Nasal cavity respiratory epithelium epithelial cell of viscerocranial mucosa (primary cell): ENCODE measurements around the gene SRSF6. TPM values are rescaled to one million over a fixed set of nuclear protein-coding genes. Genes with fewer than 3 reads are reported as not detected.

ENCODE experiments used
- total RNA-seq: library from RNA; depleted of rRNA; stranded (reverse); fragments of >200 nt; gene quantifications from 2 replicates; pipeline ENCODE4 v1.2.3, GENCODE V29; 2014

Gene SRSF6
- 39.3 and 58.4 TPM in 2 replicates for total RNA-seq

DNA sequence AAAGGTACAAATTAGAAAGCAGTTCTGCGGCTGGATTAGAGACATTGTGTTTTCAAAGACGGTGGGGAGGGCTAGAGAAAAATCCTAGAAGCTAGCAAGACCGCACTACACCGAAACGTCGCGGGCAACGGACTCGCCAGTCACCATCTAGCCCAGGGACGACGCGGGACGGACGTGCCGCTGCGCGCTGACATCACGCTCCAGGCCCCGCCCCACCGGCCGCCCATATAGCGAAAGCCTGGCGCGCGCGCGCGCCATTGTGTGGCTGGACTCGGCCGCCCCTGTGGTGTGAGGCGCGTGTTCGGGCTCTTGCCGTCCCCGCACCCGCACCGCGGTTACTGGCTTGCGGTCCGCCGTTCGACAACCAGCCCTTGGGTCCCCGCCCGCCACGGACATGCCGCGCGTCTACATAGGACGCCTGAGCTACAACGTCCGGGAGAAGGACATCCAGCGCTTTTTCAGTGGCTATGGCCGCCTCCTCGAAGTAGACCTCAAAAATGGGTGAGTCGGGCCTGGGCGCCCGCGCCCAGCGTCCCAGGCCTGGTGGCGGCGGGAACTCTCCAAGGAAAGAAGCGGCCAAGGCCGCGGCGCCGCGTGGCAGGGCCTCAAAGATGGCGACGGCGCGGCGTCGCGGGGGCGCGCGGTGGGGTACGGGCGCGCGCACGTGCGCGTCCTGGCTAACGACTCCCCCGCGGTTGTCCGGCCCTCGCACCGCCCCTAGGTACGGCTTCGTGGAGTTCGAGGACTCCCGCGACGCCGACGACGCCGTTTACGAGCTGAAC is at the start of gene SRSF6:
SRSF6 (plus strand) TSS at position 257 of the 782 bp plus-strand sequence; CDS start at position 395, 138 bp downstream.

DNA sequence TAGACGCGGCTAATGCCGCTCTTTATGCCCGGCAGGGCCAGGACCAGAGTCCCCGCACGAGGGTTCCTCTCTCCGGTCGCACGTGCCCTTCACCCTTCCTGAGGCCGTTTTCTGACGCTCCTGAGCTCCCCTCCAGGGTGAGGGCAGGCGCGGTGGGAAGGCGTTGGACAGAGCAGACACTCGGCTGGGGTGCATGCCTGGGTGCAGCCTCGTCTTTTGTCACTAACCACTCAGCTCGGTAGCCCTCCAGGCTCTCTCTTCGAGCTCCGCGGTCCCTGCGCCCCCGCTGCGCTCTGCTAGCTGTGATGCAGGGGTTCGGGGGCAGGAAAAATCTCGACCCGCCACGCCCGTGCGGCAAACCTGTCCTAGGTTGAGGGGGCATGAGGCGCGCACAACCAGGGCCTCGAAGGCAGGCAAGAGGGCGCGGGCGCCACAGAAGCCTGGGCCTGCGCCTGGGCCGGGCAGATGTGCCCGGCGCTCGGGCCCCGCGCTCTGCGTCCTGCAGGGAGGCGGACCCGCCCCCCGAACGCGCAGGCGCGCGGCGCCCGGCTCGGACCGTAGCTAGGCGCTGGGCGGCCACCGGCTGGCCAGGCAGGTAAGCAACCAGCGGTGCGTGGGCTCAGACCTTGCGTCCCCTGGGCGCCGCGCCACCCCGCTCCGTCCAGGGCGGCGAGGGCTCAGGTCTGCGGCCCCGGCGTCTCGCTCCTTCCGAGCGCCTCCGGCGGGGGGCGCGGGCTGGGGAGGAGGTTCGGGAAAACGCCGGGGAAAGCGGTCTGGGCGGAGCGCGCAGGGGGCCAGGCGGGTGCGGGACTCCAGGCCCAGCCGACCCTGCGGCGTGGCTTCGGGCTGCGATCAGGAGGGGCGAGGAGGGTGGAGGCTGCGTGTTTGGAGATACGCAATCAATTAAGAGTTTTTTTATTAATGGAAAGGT is 49.7 kb downstream of the SRSF6 start, which contains the start of gene L3MBTL1:
L3MBTL1 (plus strand) TSS at position 548 of the 931 bp plus-strand sequence. CDS start 5,807 bp downstream, outside the sequence.

Other genes starting within 250 kb of the SRSF6 start
- gene L3MBTL1, start 49.8 kb downstream of the SRSF6 start, total RNA-seq = 3.1 and 7.0 TPM in 2 replicates
- under 0.01 and 0.93 TPM in 2 replicates for gene SGK2, start 101.1 kb downstream of the SRSF6 start, total RNA-seq
- gene IFT52, start 133.0 kb downstream of the SRSF6 start, total RNA-seq = 19.1 and 22.6 TPM in 2 replicates
- 0.07 and 0.34 TPM in 2 replicates for gene MYBL2, start 209.2 kb downstream of the SRSF6 start, total RNA-seq